ENCODE data around the gene CUEDC1.

DNA sequence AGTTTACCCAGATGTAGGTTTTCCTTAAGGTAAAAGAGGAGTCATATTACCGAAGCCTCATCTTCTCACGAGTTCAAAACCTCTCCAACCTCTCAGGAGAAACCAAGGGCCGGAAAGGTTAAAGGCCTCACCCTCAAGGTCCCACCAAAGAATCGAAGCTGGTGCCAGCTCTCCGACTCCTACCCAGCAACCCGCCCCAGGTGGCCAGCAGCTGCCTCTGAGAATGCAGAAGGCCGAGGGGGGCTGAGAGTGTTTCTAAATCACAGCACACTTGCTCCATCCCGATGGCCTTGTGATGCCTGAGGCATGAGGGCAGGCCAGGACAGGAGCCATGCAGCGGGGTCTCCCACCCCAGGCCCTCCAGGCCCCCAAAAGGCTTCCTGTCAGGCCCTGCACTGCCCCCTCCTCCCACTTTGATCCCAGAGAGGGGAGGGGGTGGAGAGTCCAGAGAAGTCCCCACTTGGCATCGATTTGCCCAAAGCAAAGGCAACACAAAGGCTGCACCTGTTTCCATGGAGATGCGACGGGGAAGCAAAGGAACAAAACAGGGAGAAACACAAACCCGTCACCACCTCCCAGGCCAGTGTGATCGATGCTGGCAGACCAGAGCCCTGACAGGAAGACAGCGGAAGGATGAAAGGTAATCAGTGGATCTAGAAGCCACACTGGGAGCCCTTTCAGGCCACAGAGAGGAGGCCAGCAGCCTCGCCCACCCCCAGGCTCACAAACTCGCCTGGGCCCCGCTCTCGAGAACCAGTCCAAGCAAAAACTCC, 39.0 kb downstream of the CUEDC1 start:
- TF ChIP-seq BHLHE40 (IDR thresholded peaks at IDR 0.05; ENCODE audit: low read depth, low read length) = no peak
- TF ChIP-seq, protein P1, sequence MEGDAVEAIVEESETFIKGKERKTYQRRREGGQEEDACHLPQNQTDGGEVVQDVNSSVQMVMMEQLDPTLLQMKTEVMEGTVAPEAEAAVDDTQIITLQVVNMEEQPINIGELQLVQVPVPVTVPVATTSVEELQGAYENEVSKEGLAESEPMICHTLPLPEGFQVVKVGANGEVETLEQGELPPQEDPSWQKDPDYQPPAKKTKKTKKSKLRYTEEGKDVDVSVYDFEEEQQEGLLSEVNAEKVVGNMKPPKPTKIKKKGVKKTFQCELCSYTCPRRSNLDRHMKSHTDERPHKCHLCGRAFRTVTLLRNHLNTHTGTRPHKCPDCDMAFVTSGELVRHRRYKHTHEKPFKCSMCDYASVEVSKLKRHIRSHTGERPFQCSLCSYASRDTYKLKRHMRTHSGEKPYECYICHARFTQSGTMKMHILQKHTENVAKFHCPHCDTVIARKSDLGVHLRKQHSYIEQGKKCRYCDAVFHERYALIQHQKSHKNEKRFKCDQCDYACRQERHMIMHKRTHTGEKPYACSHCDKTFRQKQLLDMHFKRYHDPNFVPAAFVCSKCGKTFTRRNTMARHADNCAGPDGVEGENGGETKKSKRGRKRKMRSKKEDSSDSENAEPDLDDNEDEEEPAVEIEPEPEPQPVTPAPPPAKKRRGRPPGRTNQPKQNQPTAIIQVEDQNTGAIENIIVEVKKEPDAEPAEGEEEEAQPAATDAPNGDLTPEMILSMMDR (conservative IDR thresholded peaks at IDR 0.05; ENCODE audit: low read depth, low read length) = no peak
- TF ChIP-seq POLR2A (IDR thresholded peaks at IDR 0.05; ENCODE audit: low read depth, low read length) = no peak
- no peak for TF ChIP-seq MAFK (IDR thresholded peaks at IDR 0.05; ENCODE audit: low read depth, low read length)
- TF ChIP-seq, protein P2, sequence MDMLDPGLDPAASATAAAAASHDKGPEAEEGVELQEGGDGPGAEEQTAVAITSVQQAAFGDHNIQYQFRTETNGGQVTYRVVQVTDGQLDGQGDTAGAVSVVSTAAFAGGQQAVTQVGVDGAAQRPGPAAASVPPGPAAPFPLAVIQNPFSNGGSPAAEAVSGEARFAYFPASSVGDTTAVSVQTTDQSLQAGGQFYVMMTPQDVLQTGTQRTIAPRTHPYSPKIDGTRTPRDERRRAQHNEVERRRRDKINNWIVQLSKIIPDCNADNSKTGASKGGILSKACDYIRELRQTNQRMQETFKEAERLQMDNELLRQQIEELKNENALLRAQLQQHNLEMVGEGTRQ (IDR thresholded peaks at IDR 0.05; ENCODE audit: low read depth, low read length) = no peak
- no peak for TF ChIP-seq RFX5 (IDR thresholded peaks at IDR 0.05; ENCODE audit: low read depth, low read length)

Measured in IMR-90 (cell line).